Measurements from ENCODE around the gene AOPEP.

Gene AOPEP

GRCh38 chr9:94881940-94882339 is 155.4 kb downstream of the AOPEP start:
- TF ChIP-seq SPI1 (IDR thresholded peaks at IDR 0.05; ENCODE audit: low read depth, low read length) (0 out of 2 replicates have a peak, but pooled peaks have one; percentile 18), PAX5 (IDR thresholded peaks at IDR 0.05; ENCODE audit: insufficient read depth, low read length, severe bottlenecking) (no peak), POU2F2 (IDR thresholded peaks at IDR 0.05; ENCODE audit: low read depth, low read length) (no peak), POLR2A (IDR thresholded peaks at IDR 0.05; ENCODE audit: low read depth, low read length) (no peak), POLR2AphosphoS5 (IDR thresholded peaks at IDR 0.05; ENCODE audit: low read depth, low read length) (no peak), TAF1 (IDR thresholded peaks at IDR 0.05; ENCODE audit: low read depth, low read length) (no peak)
- no peak for DNase-seq (ENCODE audit: insufficient read length, low spot score)
- no peak for FAIRE-seq

GRCh38 chr9:94882966-94883641 is 156.6 kb downstream of the AOPEP start:
- TF ChIP-seq SPI1 (IDR thresholded peaks at IDR 0.05; ENCODE audit: low read depth, low read length) (no peak), POLR2AphosphoS5 (IDR thresholded peaks at IDR 0.05; ENCODE audit: low read depth, low read length) (no peak), POU2F2 (IDR thresholded peaks at IDR 0.05; ENCODE audit: low read depth, low read length) (no peak), POLR2A (IDR thresholded peaks at IDR 0.05; ENCODE audit: low read depth, low read length) (no peak), PAX5 (IDR thresholded peaks at IDR 0.05; ENCODE audit: insufficient read depth, low read length, severe bottlenecking) (no peak), TAF1 (IDR thresholded peaks at IDR 0.05; ENCODE audit: low read depth, low read length) (no peak)
- DNase-seq (ENCODE audit: insufficient read length, low spot score) (no peak), FAIRE-seq (no peak)

GRCh38 chr9:94885854-94886447 is 159.5 kb downstream of the AOPEP start:
- TF ChIP-seq PAX5 (IDR thresholded peaks at IDR 0.05; ENCODE audit: insufficient read depth, low read length, severe bottlenecking) (no peak), TAF1 (IDR thresholded peaks at IDR 0.05; ENCODE audit: low read depth, low read length) (no peak), POLR2AphosphoS5 (IDR thresholded peaks at IDR 0.05; ENCODE audit: low read depth, low read length) (no peak), POU2F2 (IDR thresholded peaks at IDR 0.05; ENCODE audit: low read depth, low read length) (no peak), SPI1 (IDR thresholded peaks at IDR 0.05; ENCODE audit: low read depth, low read length) (no peak), POLR2A (IDR thresholded peaks at IDR 0.05; ENCODE audit: low read depth, low read length) (no peak)
- FAIRE-seq (no peak), DNase-seq (ENCODE audit: insufficient read length, low spot score) (no peak)

GRCh38 chr9:94887721-94888120 is 161.2 kb downstream of the AOPEP start:
- FAIRE-seq (no peak), DNase-seq (ENCODE audit: insufficient read length, low spot score) (no peak)
- no peak for TF ChIP-seq POLR2A (IDR thresholded peaks at IDR 0.05; ENCODE audit: low read depth, low read length)
- no peak for TF ChIP-seq POU2F2 (IDR thresholded peaks at IDR 0.05; ENCODE audit: low read depth, low read length)
- TF ChIP-seq PAX5 (IDR thresholded peaks at IDR 0.05; ENCODE audit: insufficient read depth, low read length, severe bottlenecking), result no peak
- no peak for TF ChIP-seq POLR2AphosphoS5 (IDR thresholded peaks at IDR 0.05; ENCODE audit: low read depth, low read length)
- TF ChIP-seq SPI1 (IDR thresholded peaks at IDR 0.05; ENCODE audit: low read depth, low read length), result no peak
- no peak for TF ChIP-seq TAF1 (IDR thresholded peaks at IDR 0.05; ENCODE audit: low read depth, low read length)

GRCh38 chr9:94888775-94889174 is 162.3 kb downstream of the AOPEP start:
- FAIRE-seq (no peak), DNase-seq (ENCODE audit: insufficient read length, low spot score) (no peak)
- TF ChIP-seq PAX5 (IDR thresholded peaks at IDR 0.05; ENCODE audit: insufficient read depth, low read length, severe bottlenecking) (no peak), TAF1 (IDR thresholded peaks at IDR 0.05; ENCODE audit: low read depth, low read length) (no peak), POLR2AphosphoS5 (IDR thresholded peaks at IDR 0.05; ENCODE audit: low read depth, low read length) (no peak)

- DNase-seq (ENCODE audit: insufficient read length, low spot score) (no peak), FAIRE-seq (no peak)
- TF ChIP-seq SPI1 (IDR thresholded peaks at IDR 0.05; ENCODE audit: low read depth, low read length) (no peak), TAF1 (IDR thresholded peaks at IDR 0.05; ENCODE audit: low read depth, low read length) (no peak), PAX5 (IDR thresholded peaks at IDR 0.05; ENCODE audit: insufficient read depth, low read length, severe bottlenecking) (no peak), POLR2AphosphoS5 (IDR thresholded peaks at IDR 0.05; ENCODE audit: low read depth, low read length) (no peak), POU2F2 (IDR thresholded peaks at IDR 0.05; ENCODE audit: low read depth, low read length) (no peak)
Observed at GRCh38 chr9:94889628-94890027, 163.1 kb downstream of the AOPEP start.

GRCh38 chr9:94891183-94891582 is 164.7 kb downstream of the AOPEP start:
- FAIRE-seq, result no peak
- DNase-seq (ENCODE audit: insufficient read length, low spot score), result no peak
- TF ChIP-seq SPI1 (IDR thresholded peaks at IDR 0.05; ENCODE audit: low read depth, low read length) (no peak), POLR2AphosphoS5 (IDR thresholded peaks at IDR 0.05; ENCODE audit: low read depth, low read length) (no peak), TAF1 (IDR thresholded peaks at IDR 0.05; ENCODE audit: low read depth, low read length) (no peak), POLR2A (IDR thresholded peaks at IDR 0.05; ENCODE audit: low read depth, low read length) (no peak), POU2F2 (IDR thresholded peaks at IDR 0.05; ENCODE audit: low read depth, low read length) (no peak), PAX5 (IDR thresholded peaks at IDR 0.05; ENCODE audit: insufficient read depth, low read length, severe bottlenecking) (no peak)

GRCh38 chr9:94892675-94893074 is 166.2 kb downstream of the AOPEP start:
- no peak for TF ChIP-seq PAX5 (IDR thresholded peaks at IDR 0.05; ENCODE audit: insufficient read depth, low read length, severe bottlenecking)
- DNase-seq (ENCODE audit: insufficient read length, low spot score), result no peak
- no peak for FAIRE-seq

GRCh38 chr9:94894094-94894699 is 167.7 kb downstream of the AOPEP start:
- no peak for FAIRE-seq
- no peak for DNase-seq (ENCODE audit: insufficient read length, low spot score)
- no peak for TF ChIP-seq TAF1 (IDR thresholded peaks at IDR 0.05; ENCODE audit: low read depth, low read length)
- no peak for TF ChIP-seq SPI1 (IDR thresholded peaks at IDR 0.05; ENCODE audit: low read depth, low read length)
- TF ChIP-seq POU2F2 (IDR thresholded peaks at IDR 0.05; ENCODE audit: low read depth, low read length), result no peak
- no peak for TF ChIP-seq PAX5 (IDR thresholded peaks at IDR 0.05; ENCODE audit: insufficient read depth, low read length, severe bottlenecking)
- no peak for TF ChIP-seq POLR2A (IDR thresholded peaks at IDR 0.05; ENCODE audit: low read depth, low read length)
- no peak for TF ChIP-seq POLR2AphosphoS5 (IDR thresholded peaks at IDR 0.05; ENCODE audit: low read depth, low read length)

All from GM12891 (cell line).